Loucy (cell line): Measurements from ENCODE around the gene HEXIM2.

ENCODE experiments used
- H2AFZ ChIP-seq: fragments of 200-600 bp; sonication (generic); 2 replicates; pipeline ENCODE4 v1.6.0; 2016; ENCODE audit warnings: antibody characterized with exemption, mild to moderate bottlenecking, low read length, moderate library complexity
- H3F3A ChIP-seq: fragments of 200-600 bp; 2 replicates; pipeline ENCODE4 v1.6.0; 2016; ENCODE audit warnings: antibody characterized with exemption, low read depth, mild to moderate bottlenecking
- H3K27me3 ChIP-seq: fragments of 200-600 bp; sonication (generic); 2 replicates; pipeline ENCODE4 v1.6.1; 2014; ENCODE audit warnings: low read length, mild to moderate bottlenecking; ENCODE audit not compliant: insufficient read depth, poor library complexity, severe bottlenecking
- H3K36me3 ChIP-seq: fragments of 200-600 bp; sonication (generic); 2 replicates; pipeline ENCODE4 v1.6.1; 2016; ENCODE audit warnings: low read length; ENCODE audit not compliant: insufficient read depth
- H3K4me1 ChIP-seq: fragments of 200-600 bp; sonication (generic); 2 replicates; pipeline ENCODE4 v1.5.1; 2014; ENCODE audit warnings: low read length, mild to moderate bottlenecking; ENCODE audit not compliant: insufficient read depth, poor library complexity, severe bottlenecking
- H3K4me2 ChIP-seq: fragments of 200-600 bp; sonication (generic); 2 replicates; pipeline ENCODE4 v1.6.0; 2014; ENCODE audit warnings: antibody characterized with exemption, low read length, low read depth, mild to moderate bottlenecking; ENCODE audit not compliant: poor library complexity, severe bottlenecking
- H3K4me3 ChIP-seq: fragments of 200-600 bp; sonication (generic); 2 replicates; pipeline ENCODE4 v1.5.1; 2014; ENCODE audit warnings: low read length, mild to moderate bottlenecking, mixed read lengths; ENCODE audit not compliant: poor library complexity, severe bottlenecking
- H3K79me2 ChIP-seq: fragments of 200-600 bp; sonication (generic); 2 replicates; pipeline ENCODE4 v1.6.1; 2014; ENCODE audit warnings: low read length; ENCODE audit not compliant: insufficient read depth
- H3K9ac ChIP-seq: fragments of 200-600 bp; sonication (generic); 2 replicates; pipeline ENCODE4 v1.6.0; 2014; ENCODE audit warnings: mild to moderate bottlenecking, low read depth, low read length, moderate library complexity; ENCODE audit not compliant: poor library complexity, severe bottlenecking
- H3K9me2 ChIP-seq: fragments of 200-600 bp; sonication (generic); replicated peaks from 2 replicates; pipeline ENCODE4 v1.6.1; 2016; ENCODE audit warnings: low read depth, low read length, mixed read lengths
- H3K9me3 ChIP-seq: fragments of 200-600 bp; sonication (generic); 2 replicates; pipeline ENCODE4 v1.6.1; 2014; ENCODE audit warnings: mild to moderate bottlenecking, antibody characterized with exemption, low read length, low read depth; ENCODE audit not compliant: insufficient read depth
- H4K20me1 ChIP-seq: fragments of 200-600 bp; sonication (generic); 2 replicates; pipeline ENCODE4 v1.6.0; 2014; ENCODE audit warnings: antibody characterized with exemption, low read length, mild to moderate bottlenecking; ENCODE audit not compliant: insufficient read depth, poor library complexity, severe bottlenecking
- EZH2phosphoT487 ChIP-seq: fragments of 200-600 bp; IDR thresholded peaks from 2 replicates; pipeline ENCODE4 v1.6.1; 2018; ENCODE audit warnings: antibody characterized with exemption, mild to moderate bottlenecking, moderate library complexity, borderline replicate concordance
- TF ChIP-seq, protein P1 (sequence below): fragments of 200-600 bp; sonication (generic); conservative IDR thresholded peaks from 2 replicates; pipeline ENCODE4 v1.5.1; 2014; ENCODE audit warnings: mild to moderate bottlenecking, antibody characterized with exemption, low read length

The HEXIM2 gene

DNA sequence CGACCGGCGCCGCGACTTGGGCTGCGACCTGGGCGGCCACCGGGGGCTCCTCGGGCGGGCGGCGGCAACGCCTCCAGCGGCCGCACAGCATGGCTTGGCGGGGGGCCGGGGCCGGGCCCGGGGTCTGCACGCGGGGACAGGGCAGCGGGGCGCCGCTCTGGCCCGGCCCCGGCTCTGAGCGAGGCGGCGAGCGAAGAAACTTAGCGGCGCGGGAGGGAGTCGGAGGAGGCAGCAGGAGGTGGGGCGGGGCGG, 29.4 kb upstream of the HEXIM2 start, which contains the start of gene PLCD3:
TSS of gene PLCD3 (minus strand) at position 196 of the 252 bp plus-strand sequence. CDS start at position 91, 105 bp downstream.
- Histone ChIP-seq H3K36me3 (no peaks in the 10 kb centered on the region), H3F3A (no peaks in the 10 kb centered on the region), H3K9me2 (no peaks in the 10 kb centered on the region), H3K27me3 (no peaks in the 10 kb centered on the region), H3K9me3 (no peaks in the 10 kb centered on the region), H3K4me1 (peaks cover 16% of the 10 kb centered on the region), H3K79me2 (peaks cover 14% of the 10 kb centered on the region; the same call in 1 of the 2 replicates), H2AFZ (peak within 1 kb of the TSS; percentile 99), H3K9ac (peak within 1 kb of the TSS; percentile 71), H4K20me1 (no peaks in the 10 kb centered on the region), H3K4me3 (peak within 1 kb of the TSS; percentile 96), H3K4me2 (peak within 1 kb of the TSS; percentile 100)
- no peak for TF ChIP-seq EZH2phosphoT487
- TF ChIP-seq, protein P1, sequence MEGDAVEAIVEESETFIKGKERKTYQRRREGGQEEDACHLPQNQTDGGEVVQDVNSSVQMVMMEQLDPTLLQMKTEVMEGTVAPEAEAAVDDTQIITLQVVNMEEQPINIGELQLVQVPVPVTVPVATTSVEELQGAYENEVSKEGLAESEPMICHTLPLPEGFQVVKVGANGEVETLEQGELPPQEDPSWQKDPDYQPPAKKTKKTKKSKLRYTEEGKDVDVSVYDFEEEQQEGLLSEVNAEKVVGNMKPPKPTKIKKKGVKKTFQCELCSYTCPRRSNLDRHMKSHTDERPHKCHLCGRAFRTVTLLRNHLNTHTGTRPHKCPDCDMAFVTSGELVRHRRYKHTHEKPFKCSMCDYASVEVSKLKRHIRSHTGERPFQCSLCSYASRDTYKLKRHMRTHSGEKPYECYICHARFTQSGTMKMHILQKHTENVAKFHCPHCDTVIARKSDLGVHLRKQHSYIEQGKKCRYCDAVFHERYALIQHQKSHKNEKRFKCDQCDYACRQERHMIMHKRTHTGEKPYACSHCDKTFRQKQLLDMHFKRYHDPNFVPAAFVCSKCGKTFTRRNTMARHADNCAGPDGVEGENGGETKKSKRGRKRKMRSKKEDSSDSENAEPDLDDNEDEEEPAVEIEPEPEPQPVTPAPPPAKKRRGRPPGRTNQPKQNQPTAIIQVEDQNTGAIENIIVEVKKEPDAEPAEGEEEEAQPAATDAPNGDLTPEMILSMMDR, result no peak

DNA sequence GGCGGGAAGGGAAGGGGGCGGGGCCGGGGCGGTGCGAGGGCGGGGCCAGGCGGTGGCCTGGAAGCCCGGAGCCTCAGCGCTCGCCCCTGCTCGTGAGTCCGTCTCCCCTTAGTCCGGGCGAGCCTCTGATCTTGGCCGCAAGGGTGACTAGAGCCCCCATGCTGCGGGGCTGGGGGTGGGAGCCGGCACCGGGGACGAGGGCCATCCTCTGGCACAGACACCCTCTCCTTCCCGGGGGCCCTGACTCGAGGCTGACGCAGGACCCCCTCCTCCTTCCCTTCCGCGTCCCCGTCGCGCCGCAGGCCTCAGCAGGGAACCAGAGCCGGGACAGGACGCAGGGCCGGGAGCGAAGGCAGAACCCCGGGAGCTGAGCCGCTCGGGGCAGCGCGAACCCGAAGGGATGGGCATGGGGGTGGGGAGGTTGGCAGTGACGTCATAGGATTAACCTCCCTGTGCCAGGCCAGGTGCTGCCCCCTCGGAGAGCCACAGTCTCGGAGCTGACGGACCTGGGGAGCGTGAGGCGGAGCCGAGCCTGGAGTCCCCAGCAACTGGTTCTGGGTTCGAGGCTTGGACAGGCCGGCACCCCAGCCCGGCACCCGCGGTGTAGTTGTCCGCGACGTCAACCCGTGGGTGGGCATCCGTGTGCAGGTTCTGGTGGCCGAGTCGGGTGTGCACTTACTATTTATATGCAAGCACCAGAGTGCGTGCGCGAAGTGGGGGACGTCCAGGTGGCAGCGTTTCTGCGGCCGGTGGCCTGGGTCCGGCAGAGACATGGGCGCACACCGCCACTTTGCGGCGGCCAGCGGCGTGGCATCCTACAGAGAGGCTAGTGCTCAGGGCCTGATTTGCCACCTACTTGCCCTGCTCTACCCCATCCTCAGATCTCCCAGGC, 28.9 kb upstream of the HEXIM2 start:
- Histone ChIP-seq H3K9me3 (no peaks in the 10 kb centered on the region), H3K4me2 (peak overlapping the region; percentile 100), H4K20me1 (no peaks in the 10 kb centered on the region), H2AFZ (peak overlapping the region; percentile 99), H3F3A (no peaks in the 10 kb centered on the region), H3K4me1 (peaks cover 16% of the 10 kb centered on the region), H3K9ac (peak overlapping the region; percentile 71), H3K79me2 (peaks cover 14% of the 10 kb centered on the region; the same call in 1 of the 2 replicates), H3K27me3 (no peaks in the 10 kb centered on the region), H3K4me3 (peak overlapping the region; percentile 96), H3K9me2 (no peaks in the 10 kb centered on the region), H3K36me3 (no peaks in the 10 kb centered on the region)
- no peak for TF ChIP-seq EZH2phosphoT487
- TF ChIP-seq, protein P1, result peak; percentile 60

DNA sequence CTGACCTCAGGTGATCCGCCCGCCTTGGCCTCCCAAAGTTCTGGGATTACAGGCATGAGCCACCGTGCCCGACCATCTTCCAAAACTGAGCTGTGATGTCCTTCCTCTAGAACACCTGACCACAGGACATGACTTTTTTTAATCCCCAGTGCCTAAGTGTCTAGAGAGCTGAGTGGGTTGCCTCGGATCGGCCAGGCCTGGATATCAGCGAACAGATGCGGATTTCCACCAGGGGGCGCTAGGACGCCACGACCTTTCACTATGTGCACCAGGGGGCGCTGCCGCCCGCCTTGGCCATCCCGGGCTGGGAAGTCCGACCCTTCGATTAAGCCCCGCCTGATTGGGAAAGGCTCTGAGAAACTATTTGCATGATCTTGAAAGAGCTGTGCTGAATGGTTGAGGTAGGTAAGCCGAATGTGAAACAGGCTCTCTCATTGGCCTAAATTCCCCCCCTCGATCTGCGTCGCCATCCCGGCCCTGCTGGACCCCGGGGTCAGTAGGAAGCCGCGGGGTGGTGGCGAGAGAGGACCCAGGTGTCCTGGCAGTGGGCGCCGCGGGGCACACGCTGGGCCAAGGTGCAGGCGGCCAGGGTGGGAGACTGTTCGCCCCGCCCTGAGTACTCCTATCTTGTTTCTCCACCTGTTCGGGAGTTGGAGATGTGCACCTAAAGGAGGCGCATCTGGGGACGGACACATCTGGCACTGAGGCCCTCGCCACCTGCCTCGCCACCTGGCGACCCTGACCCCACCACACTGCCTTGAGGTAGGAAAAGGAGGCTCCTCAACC, 26.3 kb upstream of the HEXIM2 start, which contains the start of gene ACBD4:
TSS of gene ACBD4 (plus strand) at position 496 of the 786 bp plus-strand sequence. CDS start 458 bp downstream, outside the sequence.
- H3K9ac ChIP-seq, result peak within 1 kb of the TSS; percentile 79
- no peaks in the 10 kb centered on the region for H3K36me3 ChIP-seq
- peak within 1 kb of the TSS; percentile 85 for H2AFZ ChIP-seq
- H4K20me1 ChIP-seq, result no peaks in the 10 kb centered on the region
- H3F3A ChIP-seq, result no peaks in the 10 kb centered on the region
- H3K4me2 ChIP-seq, result peak within 1 kb of the TSS; percentile 91
- H3K9me2 ChIP-seq, result no peaks in the 10 kb centered on the region
- no peaks in the 10 kb centered on the region for H3K27me3 ChIP-seq
- H3K9me3 ChIP-seq, result no peaks in the 10 kb centered on the region
- peak within 1 kb of the TSS; percentile 87 for H3K4me3 ChIP-seq
- no peak for TF ChIP-seq EZH2phosphoT487
- TF ChIP-seq, protein P1, result peak; percentile 100
- peaks cover 16% of the 10 kb centered on the region for H3K4me1 ChIP-seq
- H3K79me2 ChIP-seq, result peaks cover 14% of the 10 kb centered on the region; the same call in 1 of the 2 replicates
